GM18511 (cell line): ENCODE measurements around the gene FAHD2B.
"Not testable (repeated sequence)": the region's sequence is repeated elsewhere in the genome, so short reads cannot be mapped to it uniquely, and the experiment has no call there.

Source experiments
- ATAC-seq: cut with Tn5 transposase; IDR thresholded peaks from one replicate; pipeline ENCODE4 v1.9.1; 2021; ENCODE audit warnings: mild to moderate bottlenecking, moderate library complexity; ENCODE audit not compliant: unreplicated experiment

FAHD2B gene

DNA sequence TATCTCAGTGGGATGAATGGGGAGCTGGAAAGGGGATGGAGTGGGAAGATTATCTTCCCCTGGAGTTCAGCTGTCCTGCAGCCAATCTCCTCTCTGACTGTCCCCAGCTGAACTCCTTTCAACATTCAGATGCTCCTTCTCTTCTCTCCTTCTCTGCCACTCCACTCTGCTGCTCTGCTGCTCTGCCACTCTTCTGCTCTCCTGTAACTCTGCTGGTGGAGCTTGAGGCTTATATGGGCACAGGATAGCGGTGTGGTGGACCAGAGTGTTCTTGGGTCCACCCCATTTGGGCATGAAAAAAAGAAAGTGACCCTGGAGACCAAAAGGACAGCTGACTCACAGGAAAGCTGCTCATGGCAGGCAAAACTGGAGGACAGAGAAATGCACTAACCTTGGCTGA, 26.6 kb downstream of the FAHD2B start:
- no peak for ATAC-seq

- no peak for ATAC-seq
These were observed 27.2 kb downstream of the FAHD2B start for GRCh38 chr2:97067279-97068004.

DNA sequence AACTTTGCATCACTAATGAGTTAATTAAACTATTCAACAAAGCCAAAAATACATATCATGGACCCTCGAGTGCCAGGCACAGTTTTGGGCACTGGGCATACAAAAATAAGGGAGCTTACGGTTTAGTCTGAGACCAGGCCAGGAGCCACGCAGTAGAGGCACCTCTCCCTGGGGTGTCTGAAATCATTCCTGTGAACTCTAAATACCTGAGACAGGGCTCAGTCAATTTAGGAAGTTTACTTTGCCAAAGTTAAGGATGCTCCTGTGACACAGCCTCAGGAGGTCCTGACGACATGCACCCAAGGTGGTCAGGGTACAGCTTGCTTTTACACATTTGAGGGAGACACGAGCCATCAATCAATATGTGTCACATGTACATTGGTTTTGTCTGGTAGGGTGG, 28.7 kb downstream of the FAHD2B start:
- not testable (repeated sequence) for ATAC-seq

GRCh38 chr2:97062020-97062419, 32.7 kb downstream of the FAHD2B start:
- ATAC-seq = not testable (repeated sequence)

DNA sequence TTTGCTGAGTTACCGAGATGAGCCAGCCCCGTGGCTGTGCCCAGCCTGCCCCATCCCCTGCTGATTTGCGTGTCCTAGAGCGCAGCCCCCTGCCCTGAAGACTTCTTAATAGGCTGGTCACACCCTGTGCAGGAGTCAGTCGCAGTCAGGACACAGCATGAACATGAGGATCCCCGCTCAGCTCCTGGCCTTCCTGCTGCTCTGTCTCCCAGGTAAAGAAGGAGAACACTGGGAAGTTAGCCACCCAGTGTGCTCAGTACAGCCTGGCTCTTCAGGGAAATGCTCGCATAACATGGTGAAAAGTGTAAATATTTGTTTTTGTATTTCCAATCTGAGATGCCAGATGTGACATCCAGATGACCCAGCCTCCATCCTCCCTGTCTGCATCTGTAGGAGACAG, 34.9 kb downstream of the FAHD2B start:
- not testable (repeated sequence) for ATAC-seq

DNA sequence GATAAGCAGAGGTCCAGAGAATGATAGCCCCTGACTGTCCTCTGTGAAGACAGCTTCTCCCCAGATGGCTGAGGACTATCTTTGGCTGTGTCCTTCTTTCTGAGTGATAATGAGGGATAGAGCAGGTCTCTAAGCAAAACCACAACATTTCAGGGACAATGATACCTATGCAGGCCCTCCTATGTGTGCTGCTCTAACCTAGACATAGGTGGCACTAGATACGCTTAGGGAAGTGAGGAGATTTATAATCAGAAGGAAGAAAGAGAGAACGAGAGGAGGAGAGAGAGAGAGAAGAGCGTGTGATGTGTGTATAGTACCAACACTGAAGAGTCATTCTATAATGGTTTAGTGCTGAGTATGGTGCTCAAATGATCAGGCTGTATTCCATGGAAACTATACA, 38.5 kb downstream of the FAHD2B start:
- not testable (repeated sequence) for ATAC-seq

- ATAC-seq = not testable (repeated sequence)
These were observed 44.6 kb downstream of the FAHD2B start for GRCh38 chr2:97050032-97050431.

DNA sequence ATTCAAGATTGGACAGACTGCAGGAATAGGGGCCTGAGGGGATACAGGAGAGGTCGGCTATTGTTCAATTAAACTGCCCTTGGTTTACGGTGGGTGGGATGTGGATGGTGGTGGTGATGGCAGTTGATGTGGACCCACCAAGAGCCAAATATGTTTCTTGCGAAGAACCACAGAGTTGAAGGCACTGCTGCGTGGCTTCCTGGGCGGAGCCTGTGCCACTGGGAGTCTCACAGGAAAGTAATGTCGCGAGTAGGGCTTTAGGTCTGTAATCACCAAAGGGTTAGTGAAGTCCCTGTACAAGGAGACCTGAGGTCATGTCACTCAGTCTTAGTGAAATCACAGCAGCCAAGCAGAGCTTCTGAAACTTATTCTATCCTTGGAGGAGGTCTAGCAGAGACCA, 46.2 kb downstream of the FAHD2B start:
- ATAC-seq = not testable (repeated sequence)

GRCh38 chr2:97046676-97047075, 48.0 kb downstream of the FAHD2B start:
- ATAC-seq = not testable (repeated sequence)

GRCh38 chr2:97045895-97046499, 48.7 kb downstream of the FAHD2B start:
- ATAC-seq = not testable (repeated sequence)
